ENCODE data around the gene FAM50B.

The FAM50B gene

DNA sequence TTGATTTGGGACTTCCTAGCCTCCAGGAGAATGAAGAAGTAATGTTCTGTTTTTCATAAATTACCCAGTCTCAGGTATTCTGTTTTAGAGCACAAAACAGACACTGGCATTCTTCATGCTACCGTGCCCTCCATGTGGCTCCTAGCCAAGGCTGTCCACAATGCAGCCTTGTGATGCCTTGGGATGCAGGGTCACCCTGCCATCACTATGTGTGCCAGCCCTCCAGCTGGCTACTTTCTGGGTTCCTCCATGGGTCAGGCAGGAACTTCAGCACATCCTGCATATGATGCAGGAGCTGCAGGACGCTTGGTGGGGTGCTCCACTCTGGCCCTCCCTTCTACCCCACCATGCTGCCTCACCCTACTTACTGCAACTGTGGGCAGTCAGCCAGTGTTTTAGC is 38.0 kb upstream of the FAM50B start:
- Histone ChIP-seq H3K4me3 (ENCODE audit: control insufficient read depth in 1 of 7, extremely low read depth in 1 of 7, insufficient read depth in 4 of 7, low read depth in 2 of 7, low read length in 6 of 7) (no peak overlapping the region), H3K27me3 (replicated peaks in 2 of 5; ENCODE audit: control insufficient read depth in 4 of 5, insufficient read depth in 5 of 5, low read length in 4 of 5) (no peaks in the 10 kb centered on the region), H3K36me3 (ENCODE audit: control insufficient read depth in 4 of 4, insufficient read depth in 4 of 4, low read length in 3 of 4) (no peaks in the 10 kb centered on the region), H3K4me1 (ENCODE audit: control extremely low read depth in 1 of 4, control insufficient read depth in 4 of 4, insufficient read depth in 4 of 4, low read length in 3 of 4) (peaks cover 5 to 47% (median 32%) of the 10 kb centered on the region in 4 experiments), H3K27ac (ENCODE audit: insufficient read depth in 1 of 2, low read depth in 1 of 2, low read length in 2 of 2, poor library complexity in 1 of 2, severe bottlenecking in 2 of 2) (no peak overlapping the region), H3K9me3 (ENCODE audit: control extremely low read depth in 1 of 5, control insufficient read depth in 4 of 5, insufficient read depth in 2 of 5, low read depth in 1 of 5, low read length in 4 of 5) (no peaks in the 10 kb centered on the region)
- CTCF ChIA-PET: interaction anchor here (0.6 to 1.0 kb wide), 2 partner anchors 17 to 167 kb away, joined by 3 read pairs; no protein-coding TSS in a partner anchor
- peak in 2 of 3 donors; percentile 21 to 24 for DNase-seq
- WGBS (ENCODE audit: insufficient coverage): 44% methylated on average over 2 of the region's 2 CpGs
- POLR2A ChIA-PET: no interaction called here

DNA sequence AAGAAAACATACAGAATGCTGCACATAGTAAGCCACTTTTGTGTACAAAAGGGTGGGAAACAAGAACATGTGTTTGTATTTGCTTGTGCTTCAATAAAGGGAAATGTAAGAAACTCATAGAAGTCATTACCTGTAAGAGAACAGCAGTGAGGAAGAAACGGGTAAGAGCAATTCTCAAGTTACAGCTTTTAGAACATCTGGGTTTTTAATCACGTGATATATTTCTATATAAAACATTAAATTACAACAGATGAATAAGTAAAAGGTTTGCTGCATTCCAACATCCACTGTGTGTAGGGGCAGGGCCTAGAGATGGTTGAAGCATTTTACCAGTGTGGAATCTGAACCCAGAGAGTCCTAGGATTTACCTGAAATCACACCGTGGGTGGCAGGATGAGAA is 36.6 kb upstream of the FAM50B start:
- H3K27me3 ChIP-seq (replicated peaks in 2 of 5; ENCODE audit: control insufficient read depth in 4 of 5, insufficient read depth in 5 of 5, low read length in 4 of 5): no peaks in the 10 kb centered on the region
- no peak overlapping the region for H3K4me3 ChIP-seq (ENCODE audit: control insufficient read depth in 1 of 7, extremely low read depth in 1 of 7, insufficient read depth in 4 of 7, low read depth in 2 of 7, low read length in 6 of 7)
- H3K4me1 ChIP-seq (ENCODE audit: control extremely low read depth in 1 of 4, control insufficient read depth in 4 of 4, insufficient read depth in 4 of 4, low read length in 3 of 4): peaks cover 5 to 47% (median 32%) of the 10 kb centered on the region in 4 experiments
- peak in 2 of 3 donors; percentile 49 to 56 for DNase-seq
- no peaks in the 10 kb centered on the region for H3K9me3 ChIP-seq (ENCODE audit: control extremely low read depth in 1 of 5, control insufficient read depth in 4 of 5, insufficient read depth in 2 of 5, low read depth in 1 of 5, low read length in 4 of 5)
- 0% methylated on average over 1 of the region's 3 CpGs for WGBS (ENCODE audit: insufficient coverage)
- H3K36me3 ChIP-seq (ENCODE audit: control insufficient read depth in 4 of 4, insufficient read depth in 4 of 4, low read length in 3 of 4): no peaks in the 10 kb centered on the region
- H3K27ac ChIP-seq (ENCODE audit: insufficient read depth in 1 of 2, low read depth in 1 of 2, low read length in 2 of 2, poor library complexity in 1 of 2, severe bottlenecking in 2 of 2): peak overlapping the region in 1 of 2 experiments; percentile 14
- ChIA-PET POLR2A (no interaction called here), CTCF (interaction anchor here (0.6 to 1.5 kb wide), 5 partner anchors 16 to 70 kb away, joined by 3 read pairs; no protein-coding TSS in a partner anchor)

DNA sequence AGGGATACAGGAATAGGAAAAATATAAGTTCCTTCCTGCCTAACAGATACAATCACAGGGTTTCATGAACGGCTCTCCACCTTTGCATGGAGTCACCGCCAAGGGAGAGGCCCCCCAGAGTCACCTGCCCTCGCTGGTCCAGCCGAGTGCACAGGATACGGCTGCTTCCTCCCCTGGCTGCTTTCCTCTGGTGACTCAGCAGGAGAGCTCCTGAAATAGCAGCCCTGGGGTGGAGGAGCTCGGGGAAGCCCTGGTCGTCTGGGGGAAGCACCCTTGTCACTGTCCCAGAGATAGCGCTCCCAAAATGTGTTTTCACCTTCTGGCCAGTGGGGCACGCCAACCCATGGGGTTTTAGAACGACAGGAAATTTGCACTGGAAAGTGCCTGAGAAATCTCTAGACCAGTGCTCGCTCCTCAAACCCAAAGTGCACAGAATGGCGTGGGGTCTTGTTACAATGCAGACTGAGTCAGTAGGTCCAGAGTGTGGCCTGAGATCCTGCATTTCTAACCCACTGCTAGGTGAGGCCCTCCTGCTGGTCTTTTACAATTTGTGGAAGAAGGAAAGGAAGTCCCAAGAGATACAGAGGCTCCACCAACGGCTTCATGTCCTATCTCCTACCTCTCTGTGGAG is 35.9 kb upstream of the FAM50B start:
- DNase-seq: peak; percentile 74 to 96 (median 94)
- H3K4me1 ChIP-seq (ENCODE audit: control extremely low read depth in 1 of 4, control insufficient read depth in 4 of 4, insufficient read depth in 4 of 4, low read length in 3 of 4): peaks cover 5 to 47% (median 32%) of the 10 kb centered on the region in 4 experiments
- H3K27me3 ChIP-seq (replicated peaks in 2 of 5; ENCODE audit: control insufficient read depth in 4 of 5, insufficient read depth in 5 of 5, low read length in 4 of 5): no peaks in the 10 kb centered on the region
- H3K4me3 ChIP-seq (ENCODE audit: control insufficient read depth in 1 of 7, extremely low read depth in 1 of 7, insufficient read depth in 4 of 7, low read depth in 2 of 7, low read length in 6 of 7): peak overlapping the region in 1 of 7 experiments; percentile 61
- no peak overlapping the region for H3K27ac ChIP-seq (ENCODE audit: insufficient read depth in 1 of 2, low read depth in 1 of 2, low read length in 2 of 2, poor library complexity in 1 of 2, severe bottlenecking in 2 of 2)
- ChIA-PET POLR2A (no interaction called here), CTCF (interaction anchor here (0.8 to 1.5 kb wide), 4 partner anchors 52 to 67 kb away, joined by 3 read pairs; no protein-coding TSS in a partner anchor)
- under 1% methylated on average over 11 of the region's 13 CpGs for WGBS (ENCODE audit: insufficient coverage)
- H3K9me3 ChIP-seq (ENCODE audit: control extremely low read depth in 1 of 5, control insufficient read depth in 4 of 5, insufficient read depth in 2 of 5, low read depth in 1 of 5, low read length in 4 of 5): no peaks in the 10 kb centered on the region
- H3K36me3 ChIP-seq (ENCODE audit: control insufficient read depth in 4 of 4, insufficient read depth in 4 of 4, low read length in 3 of 4): no peaks in the 10 kb centered on the region

- no peaks in the 10 kb centered on the region for H3K9me3 ChIP-seq (ENCODE audit: control extremely low read depth in 1 of 5, control insufficient read depth in 4 of 5, insufficient read depth in 2 of 5, low read depth in 1 of 5, low read length in 4 of 5)
- DNase-seq: no peak
- ChIA-PET POLR2A (no interaction called here), CTCF (interaction anchor here (0.8 to 3.4 kb wide), 6 partner anchors 12 to 164 kb away, joined by 3 to 17 read pairs (median 4); partner anchors contain the start of gene FAM50B)
- H3K4me1 ChIP-seq (ENCODE audit: control extremely low read depth in 1 of 4, control insufficient read depth in 4 of 4, insufficient read depth in 4 of 4, low read length in 3 of 4): peaks cover 5 to 47% (median 32%) of the 10 kb centered on the region in 4 experiments
- H3K27me3 ChIP-seq (replicated peaks in 2 of 5; ENCODE audit: control insufficient read depth in 4 of 5, insufficient read depth in 5 of 5, low read length in 4 of 5): no peaks in the 10 kb centered on the region
- no peaks in the 10 kb centered on the region for H3K36me3 ChIP-seq (ENCODE audit: control insufficient read depth in 4 of 4, insufficient read depth in 4 of 4, low read length in 3 of 4)
- H3K27ac ChIP-seq (ENCODE audit: insufficient read depth in 1 of 2, low read depth in 1 of 2, low read length in 2 of 2, poor library complexity in 1 of 2, severe bottlenecking in 2 of 2): no peak overlapping the region
- 96% methylated on average over 13 of the region's 15 CpGs for WGBS (ENCODE audit: insufficient coverage)
- no peak overlapping the region for H3K4me3 ChIP-seq (ENCODE audit: control insufficient read depth in 1 of 7, extremely low read depth in 1 of 7, insufficient read depth in 4 of 7, low read depth in 2 of 7, low read length in 6 of 7)
Measured at GRCh38 chr6:3813918-3814317, 35.3 kb upstream of the FAM50B start.

- DNase-seq: no peak
- CTCF ChIA-PET: interaction anchor here (0.8 to 3.4 kb wide), 6 partner anchors 12 to 164 kb away, joined by 3 to 17 read pairs (median 4); partner anchors contain the start of gene FAM50B
- no peaks in the 10 kb centered on the region for H3K36me3 ChIP-seq (ENCODE audit: control insufficient read depth in 4 of 4, insufficient read depth in 4 of 4, low read length in 3 of 4)
- WGBS (ENCODE audit: insufficient coverage): 96% methylated on average over 2 of the region's 2 CpGs
- peaks cover 5 to 47% (median 32%) of the 10 kb centered on the region in 4 experiments for H3K4me1 ChIP-seq (ENCODE audit: control extremely low read depth in 1 of 4, control insufficient read depth in 4 of 4, insufficient read depth in 4 of 4, low read length in 3 of 4)
- H3K27me3 ChIP-seq (replicated peaks in 2 of 5; ENCODE audit: control insufficient read depth in 4 of 5, insufficient read depth in 5 of 5, low read length in 4 of 5): no peaks in the 10 kb centered on the region
- H3K27ac ChIP-seq (ENCODE audit: insufficient read depth in 1 of 2, low read depth in 1 of 2, low read length in 2 of 2, poor library complexity in 1 of 2, severe bottlenecking in 2 of 2): no peak overlapping the region
- POLR2A ChIA-PET: no interaction called here
- H3K4me3 ChIP-seq (ENCODE audit: control insufficient read depth in 1 of 7, extremely low read depth in 1 of 7, insufficient read depth in 4 of 7, low read depth in 2 of 7, low read length in 6 of 7): no peak overlapping the region
- no peaks in the 10 kb centered on the region for H3K9me3 ChIP-seq (ENCODE audit: control extremely low read depth in 1 of 5, control insufficient read depth in 4 of 5, insufficient read depth in 2 of 5, low read depth in 1 of 5, low read length in 4 of 5)
Measured at GRCh38 chr6:3814539-3814938, 34.6 kb upstream of the FAM50B start.

- H3K36me3 ChIP-seq (ENCODE audit: control insufficient read depth in 4 of 4, insufficient read depth in 4 of 4, low read length in 3 of 4): no peaks in the 10 kb centered on the region
- ChIA-PET CTCF (interaction anchor here (3.4 kb wide), 1 partner anchor 33 kb away, joined by 17 read pairs; the partner anchor contains the start of gene FAM50B), POLR2A (no interaction called here)
- H3K4me1 ChIP-seq (ENCODE audit: control extremely low read depth in 1 of 4, control insufficient read depth in 4 of 4, insufficient read depth in 4 of 4, low read length in 3 of 4): peaks cover 5 to 38% (median 27%) of the 10 kb centered on the region in 4 experiments
- H3K27ac ChIP-seq (ENCODE audit: insufficient read depth in 1 of 2, low read depth in 1 of 2, low read length in 2 of 2, poor library complexity in 1 of 2, severe bottlenecking in 2 of 2): no peak overlapping the region
- no peaks in the 10 kb centered on the region for H3K9me3 ChIP-seq (ENCODE audit: control extremely low read depth in 1 of 5, control insufficient read depth in 4 of 5, insufficient read depth in 2 of 5, low read depth in 1 of 5, low read length in 4 of 5)
- DNase-seq: no peak
- H3K27me3 ChIP-seq (replicated peaks in 2 of 5; ENCODE audit: control insufficient read depth in 4 of 5, insufficient read depth in 5 of 5, low read length in 4 of 5): no peaks in the 10 kb centered on the region
- 100% methylated on average over 1 of the region's 2 CpGs for WGBS (ENCODE audit: insufficient coverage)
- no peak overlapping the region for H3K4me3 ChIP-seq (ENCODE audit: control insufficient read depth in 1 of 7, extremely low read depth in 1 of 7, insufficient read depth in 4 of 7, low read depth in 2 of 7, low read length in 6 of 7)
Measured at GRCh38 chr6:3816251-3816650, 32.9 kb upstream of the FAM50B start.
